K562 (cell line): ENCODE results near the gene RARRES2. TPM values are rescaled to one million over a fixed set of nuclear protein-coding genes. Genes with fewer than 3 reads are reported as not detected.
A peak's percentile ranks its signal among the peaks of the same experiment; 100 is the strongest.
"Not testable (repeated sequence)": the region's sequence is repeated elsewhere in the genome, so short reads cannot be mapped to it uniquely, and the experiment has no call there.

ENCODE experiments used
- ATAC-seq: fragments of 200-7000 bp; cut with Tn5 transposase; 3 replicates; pipeline ENCODE4 v1.9.1; 2020; ENCODE audit warnings: moderate library complexity
- BruUV-seq: library from RNA; stranded (reverse); fragments of 400-500 nt; replicated peaks from 2 replicates; lab custom pipeline; 2021; lab: Mats Ljungman, UMichigan
- CTCF ChIA-PET: fragments of 300-600 bp; formaldehyde crosslinking; extraction: SDS; loops from one replicate; lab custom pipeline; 2021; ENCODE audit warnings: low intra/inter-chr PET ratio; lab: Yijun Ruan, JAX
- POLR2A ChIA-PET: fragments of 300-600, 350-650 bp; sonication (Branson Sonifier 250); formaldehyde crosslinking; extraction: SDS; loops from one replicate; lab custom pipeline; 2021; ENCODE audit warnings: antibody characterized with exemption, inconsistent platforms; lab: Yijun Ruan, JAX
- DNase-seq, 4 experiments: peaks; one replicate each; pipeline versions ENCODE4 v3.0.0 to v3.0.0-alpha.2; 2011 to 2018; ENCODE audit warnings: low spot score in 3 of 4, mixed read lengths in 3 of 4; ENCODE audit errors: extremely low read depth in 1 of 4
- FAIRE-seq: peaks from 2 replicates; lab custom pipeline; 2011; peaks lifted over from hg19 to GRCh38; lab: Jason Lieb, UNC
- H2AFZ ChIP-seq: 2 replicates; pipeline ENCODE4 v1.6.0; 2011; ENCODE audit warnings: low read depth, low read length, control low read depth, inconsistent platforms
- H3K27ac ChIP-seq: fragments of 200-600 bp; 3 replicates; pipeline ENCODE4 v1.8.0; 2011; ENCODE audit warnings: low read depth, mild to moderate bottlenecking, control low read depth, inconsistent platforms, low read length, moderate library complexity, mixed read lengths; ENCODE audit errors: extremely low read depth
- H3K27me3 ChIP-seq, 2 experiments: fragments of 300-600 bp in 1 of 2; 2 replicates in 1 of 2; 3 replicates in 1 of 2; pipeline versions ENCODE4 v1.6.0 to v1.8.0; 2011; ENCODE audit warnings: inconsistent platforms in 2 of 2, low read length in 2 of 2, mild to moderate bottlenecking in 1 of 2, mixed read lengths in 1 of 2, moderate library complexity in 1 of 2; ENCODE audit not compliant: control insufficient read depth in 2 of 2, insufficient read depth in 2 of 2
- H3K36me3 ChIP-seq: fragments of 300-600 bp; 3 replicates; pipeline ENCODE4 v1.8.0; 2011; ENCODE audit warnings: mild to moderate bottlenecking, low read length, inconsistent platforms; ENCODE audit not compliant: control insufficient read depth, insufficient read depth
- H3K4me1 ChIP-seq, 2 experiments: fragments of 200-600 bp in 1 of 2; replicated peaks in 1 of 2; 2 replicates in 1 of 2; 3 replicates in 1 of 2; pipeline versions ENCODE4 v1.5.1 to v1.8.0; 2011; ENCODE audit warnings: inconsistent platforms in 2 of 2, low read length in 2 of 2, mild to moderate bottlenecking in 1 of 2, mixed read lengths in 1 of 2, moderate library complexity in 1 of 2; ENCODE audit not compliant: control insufficient read depth in 2 of 2, insufficient read depth in 2 of 2
- H3K4me2 ChIP-seq: 2 replicates; pipeline ENCODE4 v1.6.1; 2011; ENCODE audit warnings: low read length, control low read depth, inconsistent platforms, mixed read lengths; ENCODE audit not compliant: insufficient read depth
- H3K4me3 ChIP-seq: fragments of 200-600 bp; sonication (generic), shearing (Covaris generic); 2 replicates; pipeline ENCODE4 v1.5.1; 2016; ENCODE audit warnings: control low read depth, inconsistent platforms
- H3K79me2 ChIP-seq: fragments of 200-600 bp; 3 replicates; pipeline ENCODE4 v1.8.0; 2011; ENCODE audit warnings: low read length, inconsistent platforms; ENCODE audit not compliant: control insufficient read depth, insufficient read depth
- H3K9ac ChIP-seq, 2 experiments: 2 replicates each; pipeline versions ENCODE4 v1.6.0 to v1.6.1; 2011; ENCODE audit warnings: low read depth in 2 of 2, low read length in 2 of 2, control low read depth in 1 of 2, inconsistent platforms in 1 of 2, mild to moderate bottlenecking in 1 of 2, mixed read lengths in 1 of 2; ENCODE audit not compliant: insufficient read depth in 1 of 2
- H3K9me1 ChIP-seq: one replicate; pipeline ENCODE4 v1.6.0; 2011; ENCODE audit warnings: inconsistent platforms, mild to moderate bottlenecking, low read length, moderate library complexity; ENCODE audit not compliant: control insufficient read depth, insufficient read depth
- H3K9me3 ChIP-seq: replicated peaks from 2 replicates; pipeline ENCODE4 v1.5.1; 2011; ENCODE audit warnings: low read depth, low read length, inconsistent platforms; ENCODE audit not compliant: control insufficient read depth, insufficient read depth
- H4K20me1 ChIP-seq: replicated peaks from 2 replicates; pipeline ENCODE4 v1.6.1; 2011; ENCODE audit warnings: low read length, inconsistent platforms, mixed read lengths; ENCODE audit not compliant: control insufficient read depth, insufficient read depth
- CEBPB ChIP-seq: fragments of 450-650 bp; IDR thresholded peaks from 2 replicates; pipeline ENCODE4 v1.6.1; 2016; ENCODE audit warnings: missing genetic modification characterization, missing compliant biosample characterization
- CEBPG ChIP-seq, 3 experiments: fragments of 200-800 bp in 1 of 3; sonication (Bioruptor generic) in 1 of 3; sonication (generic) in 1 of 3; formaldehyde crosslinking in 1 of 3; IDR thresholded peaks in 2 of 3; conservative IDR thresholded peaks in 1 of 3; 2 replicates each; pipeline versions ENCODE4 v1.6.1 to v1.8.0; 2016 to 2022; ENCODE audit warnings: missing compliant biosample characterization in 2 of 3, missing genetic modification characterization in 2 of 3, mild to moderate bottlenecking in 1 of 3, missing genetic modification reagents in 1 of 3
- WGBS: fragments of 100-300 bp; shearing (Covaris generic); methylation state at CpG from one replicate; pipeline ENCODE4 v1.1.6; 2016; ENCODE audit warnings: low coverage, mixed read lengths; ENCODE audit not compliant: insufficient coverage; ENCODE audit errors: missing lambda C conversion rate; 5-methylcytosine and 5-hydroxymethylcytosine counted together
- in situ Hi-C: fragments of 300-500 bp; cut with MboI; formaldehyde crosslinking; loops from 4 replicates; pipeline ENCODE4 v1.15.0; 2018; ENCODE audit warnings: inconsistent platforms, mixed read lengths
- intact Hi-C: fragments of 100-400 bp; cut with micrococcal nuclease; formaldehyde crosslinking; loops from 2 replicates; pipeline ENCODE4 v1.14.2; 2022
- polyA plus RNA-seq, 8 experiments: library from polyadenylated mRNA; depleted of rRNA in 4 of 8; stranded (reverse) in 5 of 8; unstranded in 3 of 8; fragments of >200 nt; fragmentation: Nextera tagmentation in 2 of 8; fragmentation: Illumina TruSeq in 1 of 8; extraction: Ambion mirVana in 2 of 8; extraction: Trizol in 1 of 8; gene quantifications; 2 replicates each; pipeline versions ENCODE4 v1.2.1 to v1.2.3, GENCODE V29; 2011 to 2014; ENCODE audit warnings: inconsistent platforms in 1 of 8, missing spikeins in 1 of 8
- total RNA-seq, 7 experiments: library from RNA; depleted of rRNA in 6 of 7; stranded (reverse); fragments of >200 nt in 6 of 7; fragmentation: Illumina TruSeq in 2 of 7; extraction: Trizol in 2 of 7; gene quantifications; 2 replicates each; pipeline versions ENCODE4 v1.2.1 to v1.2.3, GENCODE V29; 2011 to 2021; ENCODE audit warnings: low replicate concordance in 1 of 7

Gene RARRES2
- total and polyA plus RNA-seq, 9 of the 15 experiments (the other 6 are each of a cell fraction or from before 2014, with no cell fraction given): 0.11 to 1.7 (median 0.23) TPM; not detected in 6

GRCh38 chr7:150304499-150305258, 36.8 kb downstream of the RARRES2 start:
- FAIRE-seq; H3K36me3 ChIP-seq; H3K27me3 ChIP-seq; H3K9me1 ChIP-seq; H3K4me3 ChIP-seq; in situ Hi-C loops; CTCF ChIA-PET; intact Hi-C loops; H4K20me1 ChIP-seq; H3K9me3 ChIP-seq; BruUV-seq; TF ChIP-seq CEBPG (CRISPR knock-in tag; IDR thresholded peaks at IDR 0.05): not testable (repeated sequence)
- Histone ChIP-seq H3K9ac (peak overlapping the region; percentile 36 to 80; a peak in 2 of 4 replicates), H3K4me2 (peak overlapping the region; percentile 50; the same call in 1 of the 2 replicates), H2AFZ (peak overlapping the region; percentile 79), H3K4me1 (peaks cover 5 to 28% of the 10 kb centered on the region in 2 experiments; a peak in 4 of 5 replicates), H3K79me2 (peaks cover 11% of the 10 kb centered on the region; the same call in 2 of the 3 replicates), H3K27ac (peak overlapping the region; percentile 72; the same call in 2 of the 3 replicates)
- peak in 1 of 4 experiments; percentile 1 for DNase-seq
- TF ChIP-seq CEBPB (tag) (peak; percentile 82), CEBPG (tag; conservative IDR thresholded peaks at IDR 0.05 in 1 of 2, IDR thresholded peaks at IDR 0.05 in 1 of 2) (peak in 1 of 2 experiments; percentile 58; a peak in 1 of 4 replicates)
- WGBS: 35% methylated on average over 5 of the region's 8 CpGs
- POLR2A ChIA-PET: interaction anchor here (0.5 to 1.0 kb wide), 2 partner anchors 13 to 47 kb away, joined by 3 to 4 read pairs; no protein-coding TSS in a partner anchor
- ATAC-seq: peak; percentile 46
